GM21529 (cell line): ENCODE results near the gene MUC3A.
"Not testable (repeated sequence)": the region's sequence is repeated elsewhere in the genome, so short reads cannot be mapped to it uniquely, and the experiment has no call there.

Experiments used
- ATAC-seq: cut with Tn5 transposase; IDR thresholded peaks from one replicate; pipeline ENCODE4 v1.9.1; 2021; ENCODE audit not compliant: unreplicated experiment

MUC3A gene

GRCh38 chr7:100971111-100972001, 22.0 kb downstream of the MUC3A start:
- no peak for ATAC-seq

- no peak for ATAC-seq
Observed at GRCh38 chr7:100972002-100972347, 22.6 kb downstream of the MUC3A start.

GRCh38 chr7:100974021-100974420, 24.7 kb downstream of the MUC3A start:
- ATAC-seq, result no peak

- ATAC-seq, result no peak
Observed at GRCh38 chr7:100975371-100975821, 26.1 kb downstream of the MUC3A start.

- no peak for ATAC-seq
Observed at GRCh38 chr7:100978300-100978699, 29.0 kb downstream of the MUC3A start.

GRCh38 chr7:100983451-100984187, 34.3 kb downstream of the MUC3A start:
- ATAC-seq, result no peak

GRCh38 chr7:100984241-100984918, 35.0 kb downstream of the MUC3A start:
- not testable (repeated sequence) for ATAC-seq

GRCh38 chr7:100985033-100985797, 35.9 kb downstream of the MUC3A start:
- ATAC-seq, result not testable (repeated sequence)

GRCh38 chr7:100991631-100992030, 42.3 kb downstream of the MUC3A start:
- ATAC-seq, result no peak

GRCh38 chr7:100992280-100992679, 42.9 kb downstream of the MUC3A start:
- ATAC-seq, result not testable (repeated sequence)

GRCh38 chr7:100994671-100995070, 45.3 kb downstream of the MUC3A start:
- ATAC-seq, result not testable (repeated sequence)

- not testable (repeated sequence) for ATAC-seq
Observed at GRCh38 chr7:100998530-100998929, 49.2 kb downstream of the MUC3A start.

GRCh38 chr7:100999334-100999733, 50.0 kb downstream of the MUC3A start:
- ATAC-seq, result not testable (repeated sequence)

- ATAC-seq, result not testable (repeated sequence)
Observed at GRCh38 chr7:101000025-101000424, 50.7 kb downstream of the MUC3A start.

- ATAC-seq, result not testable (repeated sequence)
Observed at GRCh38 chr7:101002333-101002732, 53.0 kb downstream of the MUC3A start.

- not testable (repeated sequence) for ATAC-seq
Observed at GRCh38 chr7:101007361-101007760, 58.0 kb downstream of the MUC3A start.

- ATAC-seq, result no peak
Observed at GRCh38 chr7:101009629-101010028, 60.3 kb downstream of the MUC3A start.

GRCh38 chr7:101012931-101013330, 63.6 kb downstream of the MUC3A start:
- no peak for ATAC-seq

GRCh38 chr7:101015626-101016025, 66.3 kb downstream of the MUC3A start:
- ATAC-seq, result no peak

GRCh38 chr7:101017064-101017777, 67.9 kb downstream of the MUC3A start:
- ATAC-seq, result peak; percentile 89
